Breast epithelium (tissue), 3 donors: ENCODE data around the gene FOXS1.

Experiments used
- CTCF ChIP-seq, 3 donors: fragments of 450-650 bp; IDR thresholded peaks; one replicate each; pipeline ENCODE4 v1.5.1; 2016 to 2017; ENCODE audit warnings: antibody characterized with exemption in 3 of 3, mild to moderate bottlenecking in 3 of 3, moderate library complexity in 3 of 3
- POLR2A ChIP-seq: fragments of 450-650 bp; IDR thresholded peaks from one replicate; pipeline ENCODE4 v1.6.1; 2016; ENCODE audit warnings: antibody characterized with exemption, mild to moderate bottlenecking, moderate library complexity
- POLR2AphosphoS5 ChIP-seq, 3 donors: sonication (generic); formaldehyde crosslinking; IDR thresholded peaks; one replicate each; pipeline ENCODE4 v1.6.1; 2017; ENCODE audit warnings: antibody characterized with exemption in 3 of 3

GRCh38 chr20:31851240-31851955 lies 6.0 kb upstream of the FOXS1 start:
- no peak for TF ChIP-seq POLR2AphosphoS5 (IDR thresholded peaks at IDR 0.05)
- TF ChIP-seq CTCF (IDR thresholded peaks at IDR 0.05): no peak
- TF ChIP-seq POLR2A: no peak
